Stimulated activated memory B cell treated with anti-CD40 and anti-IgM and Interleukin-4, amounts not matched to agents 10 μg/mL and 1 μg/mL and 100 μg/mL, for 72 hours (primary cell): ENCODE results near the gene MCF2L.
A peak's percentile ranks its signal among the peaks of the same experiment; 100 is the strongest.

ENCODE experiments used
- ATAC-seq: fragments of 150-1000 bp; cut with Tn5 transposase; 2 replicates; pipeline ENCODE4 v1.10.0; 2021
- H3K27ac Mint-ChIP-seq: one replicate; pipeline ENCODE4 v1.8.0; 2022; ENCODE audit warnings: mild to moderate bottlenecking, mixed read lengths
- H3K27me3 Mint-ChIP-seq: one replicate; pipeline ENCODE4 v1.8.0; 2022; ENCODE audit warnings: mixed read lengths
- H3K36me3 Mint-ChIP-seq: one replicate; pipeline ENCODE4 v1.8.0; 2022; ENCODE audit warnings: mixed read lengths
- H3K4me1 Mint-ChIP-seq: one replicate; pipeline ENCODE4 v1.8.0; 2022; ENCODE audit warnings: mixed read lengths
- H3K4me3 Mint-ChIP-seq: one replicate; pipeline ENCODE4 v1.8.0; 2022; ENCODE audit warnings: mild to moderate bottlenecking, moderate library complexity, mixed read lengths
- H3K9me3 Mint-ChIP-seq: one replicate; pipeline ENCODE4 v1.8.0; 2022; ENCODE audit warnings: mixed read lengths

The MCF2L gene

DNA sequence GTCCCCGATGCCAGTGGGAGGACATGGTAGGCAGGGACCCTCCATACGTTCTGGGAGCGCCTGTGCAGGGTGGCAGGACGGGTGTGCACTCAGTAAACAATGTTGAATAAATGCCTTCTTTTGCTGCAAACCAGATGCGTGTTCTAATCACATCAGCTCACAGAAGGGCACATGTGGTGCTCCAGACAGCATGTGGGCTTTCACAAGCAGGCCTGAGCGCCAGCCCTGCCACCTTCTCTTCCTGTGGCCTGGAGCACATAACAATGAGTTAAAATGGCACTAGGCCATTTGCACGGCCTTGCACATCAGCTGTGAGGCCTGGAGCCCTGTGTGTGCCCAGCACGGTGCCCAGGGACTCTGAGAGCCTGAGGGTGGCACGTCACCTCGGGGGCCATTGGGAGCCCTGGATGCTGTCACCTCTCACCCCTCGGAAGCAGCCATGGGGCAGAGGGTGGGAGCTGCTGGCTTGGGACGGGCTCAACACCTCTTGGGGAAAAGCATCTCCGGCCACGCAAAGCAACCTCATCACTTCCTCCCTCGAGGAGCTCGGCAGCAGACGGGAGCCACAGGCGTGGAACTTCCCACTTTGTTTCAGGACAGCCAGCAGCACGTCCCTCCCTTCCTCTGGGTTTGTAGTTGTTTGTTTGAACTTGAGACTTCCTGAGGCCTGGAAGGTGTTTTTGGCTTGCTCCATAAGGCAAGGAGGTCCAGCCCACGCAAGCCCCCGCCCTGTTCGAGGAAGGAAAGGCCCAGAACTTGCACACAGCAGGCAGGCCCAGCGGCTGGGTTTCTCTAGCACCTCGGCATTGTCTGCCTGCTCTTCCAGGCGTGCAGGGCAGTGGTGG is 9.8 kb downstream of the MCF2L start:
- Mint-ChIP-seq H3K36me3 (no peaks in the 10 kb centered on the region), H3K4me1 (no peaks in the 10 kb centered on the region), H3K27ac (no peak overlapping the region), H3K9me3 (no peaks in the 10 kb centered on the region), H3K4me3 (no peak overlapping the region), H3K27me3 (peaks cover 21% of the 10 kb centered on the region)
- no peak for ATAC-seq

GRCh38 chr13:112979406-112979902 is 10.4 kb downstream of the MCF2L start:
- H3K4me1 Mint-ChIP-seq, result no peaks in the 10 kb centered on the region
- no peaks in the 10 kb centered on the region for H3K9me3 Mint-ChIP-seq
- ATAC-seq, result no peak
- H3K27ac Mint-ChIP-seq, result no peak overlapping the region
- no peaks in the 10 kb centered on the region for H3K36me3 Mint-ChIP-seq
- H3K27me3 Mint-ChIP-seq, result peaks cover 21% of the 10 kb centered on the region
- H3K4me3 Mint-ChIP-seq, result no peak overlapping the region

GRCh38 chr13:112980434-112980833 is 11.4 kb downstream of the MCF2L start:
- Mint-ChIP-seq H3K4me1 (no peaks in the 10 kb centered on the region), H3K36me3 (no peaks in the 10 kb centered on the region), H3K9me3 (no peaks in the 10 kb centered on the region), H3K4me3 (no peak overlapping the region), H3K27me3 (peaks cover 21% of the 10 kb centered on the region), H3K27ac (no peak overlapping the region)
- ATAC-seq, result no peak

DNA sequence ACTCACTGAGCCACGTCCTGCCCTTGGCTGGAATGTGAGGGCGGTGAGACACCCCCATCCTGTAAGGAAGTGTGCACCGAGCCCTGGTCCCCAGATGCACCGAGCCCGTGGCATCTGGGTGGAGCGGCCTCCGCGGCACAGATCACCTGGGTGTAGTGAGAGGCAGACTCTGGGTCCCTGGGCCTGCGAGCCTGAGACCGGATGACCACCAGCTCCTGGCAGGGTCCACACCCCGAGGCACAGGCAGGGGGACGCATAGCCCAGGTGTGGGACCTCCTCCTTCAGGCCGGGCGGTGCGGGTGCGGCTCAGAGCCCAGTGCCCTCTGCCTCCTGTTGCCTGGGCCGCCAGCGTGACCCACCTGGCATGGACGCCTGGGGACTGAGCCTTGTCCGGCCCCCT is 12.4 kb downstream of the MCF2L start:
- Mint-ChIP-seq H3K4me1 (no peaks in the 10 kb centered on the region), H3K36me3 (no peaks in the 10 kb centered on the region), H3K27me3 (peaks cover 21% of the 10 kb centered on the region), H3K9me3 (no peaks in the 10 kb centered on the region), H3K27ac (no peak overlapping the region), H3K4me3 (no peak overlapping the region)
- ATAC-seq, result no peak

- peaks cover 21% of the 10 kb centered on the region for H3K27me3 Mint-ChIP-seq
- no peak overlapping the region for H3K27ac Mint-ChIP-seq
- no peak for ATAC-seq
- no peaks in the 10 kb centered on the region for H3K9me3 Mint-ChIP-seq
- H3K4me1 Mint-ChIP-seq, result no peaks in the 10 kb centered on the region
- H3K4me3 Mint-ChIP-seq, result no peak overlapping the region
- no peaks in the 10 kb centered on the region for H3K36me3 Mint-ChIP-seq
Observed at GRCh38 chr13:112982281-112983041, 13.4 kb downstream of the MCF2L start.

DNA sequence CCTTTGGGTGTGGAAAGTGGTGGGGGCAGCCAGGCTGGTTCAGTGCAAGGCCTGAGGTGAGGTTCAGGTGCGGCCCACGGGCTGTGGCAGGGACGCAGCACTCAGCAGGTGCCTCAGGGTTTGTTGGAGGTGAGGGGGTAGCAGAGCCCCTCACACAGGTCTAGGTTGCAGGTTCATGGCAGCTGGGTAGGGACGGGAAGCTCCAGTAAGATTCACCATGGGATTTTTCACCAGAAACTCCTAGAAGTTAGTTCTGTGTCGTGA is 14.0 kb downstream of the MCF2L start:
- peaks cover 21% of the 10 kb centered on the region for H3K27me3 Mint-ChIP-seq

GRCh38 chr13:112983428-112984196 is 14.6 kb downstream of the MCF2L start:
- peaks cover 21% of the 10 kb centered on the region for H3K27me3 Mint-ChIP-seq
- H3K4me1 Mint-ChIP-seq, result no peaks in the 10 kb centered on the region
- no peaks in the 10 kb centered on the region for H3K36me3 Mint-ChIP-seq
- ATAC-seq, result no peak
- no peak overlapping the region for H3K4me3 Mint-ChIP-seq
- H3K27ac Mint-ChIP-seq, result no peak overlapping the region
- no peaks in the 10 kb centered on the region for H3K9me3 Mint-ChIP-seq

More for the DNA sequence above, 14.0 kb downstream of the MCF2L start:
- no peak overlapping the region for H3K27ac Mint-ChIP-seq
- H3K4me3 Mint-ChIP-seq, result no peak overlapping the region
- no peaks in the 10 kb centered on the region for H3K36me3 Mint-ChIP-seq
- H3K4me1 Mint-ChIP-seq, result no peaks in the 10 kb centered on the region
- no peaks in the 10 kb centered on the region for H3K9me3 Mint-ChIP-seq
- no peak for ATAC-seq

GRCh38 chr13:112984501-112984900 is 15.5 kb downstream of the MCF2L start:
- no peaks in the 10 kb centered on the region for H3K4me1 Mint-ChIP-seq
- peaks cover 20% of the 10 kb centered on the region for H3K27me3 Mint-ChIP-seq
- H3K36me3 Mint-ChIP-seq, result peaks cover 1% of the 10 kb centered on the region
- ATAC-seq, result no peak
- H3K9me3 Mint-ChIP-seq, result no peaks in the 10 kb centered on the region
- H3K27ac Mint-ChIP-seq, result no peak overlapping the region
- H3K4me3 Mint-ChIP-seq, result no peak overlapping the region

DNA sequence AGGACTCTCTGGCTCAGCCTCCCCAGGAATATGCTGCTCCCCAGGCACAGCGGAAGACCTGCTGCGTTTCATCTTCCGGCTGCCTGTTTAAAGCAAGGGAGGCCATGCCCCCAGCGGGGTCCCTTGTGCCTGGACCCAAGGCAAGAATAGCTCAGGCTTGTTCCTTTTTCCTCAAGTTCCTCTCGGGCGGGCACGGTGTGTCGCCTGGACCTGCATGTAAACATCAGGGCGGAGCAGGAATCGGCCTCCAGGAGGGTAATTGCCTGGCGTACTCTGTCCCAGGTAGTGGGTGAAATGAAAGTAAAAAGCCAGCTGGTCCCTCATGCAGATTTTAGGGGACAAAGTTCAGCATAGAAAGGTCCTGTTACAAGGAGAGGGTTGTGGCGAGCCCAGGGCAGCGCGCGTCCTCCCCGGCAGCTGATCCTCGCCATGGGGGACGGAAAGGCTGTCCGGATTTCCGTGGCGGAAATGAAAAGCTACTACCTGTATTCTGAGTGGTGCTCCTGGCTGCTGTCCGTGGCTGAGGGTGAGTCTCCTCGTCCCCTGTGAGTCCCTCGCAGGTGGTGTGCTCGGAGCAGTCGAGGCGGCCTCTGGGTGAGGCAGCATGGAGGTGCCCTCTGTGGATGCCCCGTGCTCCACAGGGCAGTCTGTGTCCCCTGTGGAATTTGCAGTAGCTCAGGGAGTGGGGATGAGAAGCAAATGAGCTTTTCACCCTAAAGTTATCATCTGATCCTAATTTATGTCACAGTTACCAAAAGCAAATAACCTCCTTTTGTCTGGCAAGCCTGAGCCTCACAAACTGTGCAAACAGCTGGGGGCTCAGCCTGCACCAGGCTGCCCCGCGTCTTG is 16.2 kb downstream of the MCF2L start:
- Mint-ChIP-seq H3K4me3 (no peak overlapping the region), H3K9me3 (peaks cover 3% of the 10 kb centered on the region), H3K27me3 (peaks cover 13% of the 10 kb centered on the region), H3K27ac (no peak overlapping the region), H3K4me1 (no peaks in the 10 kb centered on the region), H3K36me3 (peaks cover 5% of the 10 kb centered on the region)
- no peak for ATAC-seq

DNA sequence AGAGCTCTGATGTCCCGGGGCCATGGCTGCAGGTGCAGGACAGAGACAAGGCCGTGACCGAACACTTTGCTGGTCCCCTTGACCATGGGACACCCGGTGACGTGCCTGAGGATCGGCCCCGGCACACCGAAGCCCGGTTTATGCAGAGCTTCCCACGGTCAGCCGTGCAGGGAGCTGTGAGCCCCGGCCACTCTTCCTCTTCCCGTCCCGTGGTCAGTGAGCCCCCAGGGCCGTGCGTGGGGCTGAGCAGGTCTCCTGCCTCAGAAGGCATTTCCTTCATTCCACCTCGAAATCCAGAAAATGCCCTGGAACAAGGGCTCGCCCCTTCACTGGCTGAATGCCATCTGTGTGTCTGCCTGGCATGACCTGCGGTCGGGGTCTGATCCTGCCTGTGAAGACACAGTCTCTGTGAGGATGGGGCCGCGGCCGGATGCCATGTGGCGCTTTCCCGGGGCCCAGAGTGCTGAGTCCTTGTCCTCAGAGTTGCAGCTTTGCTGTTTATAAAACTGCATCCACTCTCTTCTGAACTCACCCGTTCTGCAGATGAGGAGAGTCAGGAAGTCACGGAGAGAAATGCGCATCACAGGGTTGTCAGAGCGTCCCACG is 16.9 kb downstream of the MCF2L start:
- H3K36me3 Mint-ChIP-seq, result peaks cover 5% of the 10 kb centered on the region
- peaks cover 3% of the 10 kb centered on the region for H3K9me3 Mint-ChIP-seq
- no peak overlapping the region for H3K27ac Mint-ChIP-seq
- ATAC-seq, result no peak
- H3K4me3 Mint-ChIP-seq, result no peak overlapping the region
- peaks cover 6% of the 10 kb centered on the region for H3K27me3 Mint-ChIP-seq
- no peaks in the 10 kb centered on the region for H3K4me1 Mint-ChIP-seq

- peak; percentile 34 for ATAC-seq
- Mint-ChIP-seq H3K36me3 (peaks cover 5% of the 10 kb centered on the region), H3K27ac (no peak overlapping the region), H3K9me3 (peaks cover 3% of the 10 kb centered on the region), H3K27me3 (peaks cover under 1% of the 10 kb centered on the region), H3K4me3 (no peak overlapping the region), H3K4me1 (no peaks in the 10 kb centered on the region)
Observed at GRCh38 chr13:112986470-112986869, 17.5 kb downstream of the MCF2L start.

DNA sequence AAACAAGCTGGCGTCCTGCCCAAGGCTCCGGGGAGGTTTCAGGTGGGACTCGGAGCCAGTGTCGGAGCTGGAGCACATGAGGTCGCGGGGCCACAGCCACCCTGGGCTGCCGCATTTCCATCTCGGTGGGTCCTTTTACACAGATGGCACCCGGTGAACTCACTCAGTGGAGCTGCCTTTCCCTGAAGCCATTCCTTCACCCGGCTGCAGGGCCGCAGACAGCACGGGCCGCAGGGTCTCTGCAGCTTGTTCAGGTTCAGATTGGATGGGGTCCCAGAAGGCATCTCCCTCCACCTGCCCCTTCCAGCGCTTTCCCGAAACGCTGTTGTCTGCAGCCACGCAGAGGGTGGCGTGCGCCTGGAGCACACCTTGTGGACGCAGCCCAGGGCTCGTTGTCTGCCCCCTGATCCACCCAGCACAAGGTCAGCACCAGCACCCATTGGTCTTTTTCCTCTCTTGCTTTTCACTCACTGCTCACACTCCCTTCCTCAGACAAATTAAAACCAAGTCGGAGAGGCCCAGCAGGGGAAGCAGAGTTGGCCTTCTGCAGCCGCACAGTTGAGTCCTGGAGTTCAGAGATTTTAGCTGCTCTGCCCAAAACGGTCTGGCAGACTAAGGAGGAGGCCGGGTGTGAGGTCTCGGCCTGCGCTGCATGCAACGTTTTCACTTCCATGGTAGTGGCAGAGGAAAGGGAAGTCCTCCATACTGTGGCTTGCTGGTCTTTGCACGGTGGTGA is 18.1 kb downstream of the MCF2L start:
- peaks cover 3% of the 10 kb centered on the region for H3K9me3 Mint-ChIP-seq
- H3K4me3 Mint-ChIP-seq, result no peak overlapping the region
- H3K27ac Mint-ChIP-seq, result no peak overlapping the region
- no peak for ATAC-seq
- no peaks in the 10 kb centered on the region for H3K4me1 Mint-ChIP-seq
- peaks cover 2% of the 10 kb centered on the region for H3K27me3 Mint-ChIP-seq
- H3K36me3 Mint-ChIP-seq, result peaks cover 5% of the 10 kb centered on the region

DNA sequence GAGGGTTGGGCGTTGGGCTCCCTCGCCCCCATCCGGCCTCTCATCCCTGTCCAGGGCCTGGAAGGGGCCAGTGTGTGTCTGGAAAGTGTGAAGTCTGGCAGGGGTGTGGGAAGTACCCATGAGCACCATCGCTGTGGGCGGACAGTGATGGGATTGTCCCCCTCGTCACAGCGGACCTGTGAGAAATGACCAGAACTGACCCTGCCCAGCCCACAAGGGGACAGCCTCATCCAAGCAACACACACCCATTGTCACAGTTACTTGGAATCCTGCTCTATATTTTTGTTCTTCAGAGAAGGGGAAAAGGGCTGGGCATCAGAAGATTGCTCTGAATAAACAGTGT is 18.6 kb downstream of the MCF2L start:
- Mint-ChIP-seq H3K36me3 (peaks cover 5% of the 10 kb centered on the region), H3K4me3 (no peak overlapping the region), H3K9me3 (peaks cover 3% of the 10 kb centered on the region), H3K27me3 (peaks cover 8% of the 10 kb centered on the region), H3K27ac (no peak overlapping the region), H3K4me1 (no peaks in the 10 kb centered on the region)
- ATAC-seq, result no peak

DNA sequence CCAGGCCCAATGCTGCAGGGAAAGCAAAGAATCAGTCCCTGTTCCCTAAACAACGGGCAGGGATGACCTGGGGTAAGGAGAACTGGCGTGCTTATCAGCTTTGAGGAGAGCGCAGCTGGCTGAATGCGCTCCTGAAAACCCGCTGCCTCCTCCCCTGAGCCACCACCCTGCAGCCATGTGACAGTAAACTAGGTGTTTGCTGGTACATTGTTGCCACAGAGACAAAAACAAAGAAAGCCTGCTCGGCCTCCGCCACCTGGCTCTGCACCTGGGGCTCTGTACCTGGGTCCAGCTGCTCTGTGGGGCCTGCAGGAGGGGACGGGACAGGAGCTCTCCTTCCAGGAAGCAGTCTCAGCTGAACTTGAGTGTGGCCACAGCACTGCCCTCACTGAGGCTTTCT is 21.8 kb downstream of the MCF2L start:
- Mint-ChIP-seq H3K4me3 (no peak overlapping the region), H3K27ac (no peak overlapping the region), H3K27me3 (peaks cover 16% of the 10 kb centered on the region), H3K36me3 (peaks cover 5% of the 10 kb centered on the region), H3K4me1 (no peaks in the 10 kb centered on the region), H3K9me3 (peaks cover 3% of the 10 kb centered on the region)
- no peak for ATAC-seq
